PC-9 (cell line): ENCODE results near the gene MRPL12. TPM values are rescaled to one million over a fixed set of nuclear protein-coding genes. Genes with fewer than 3 reads are reported as not detected.

Experiments
- BruUV-seq: library from RNA; stranded (reverse); fragments of 400-500 nt; replicated peaks from 2 replicates; lab custom pipeline; 2021; lab: Mats Ljungman, UMichigan
- CTCF ChIA-PET: fragments of 300-600 bp; sonication (Branson Sonifier 250); formaldehyde crosslinking; loops from one replicate; lab custom pipeline; 2022; ENCODE audit warnings: antibody characterized with exemption; lab: Charles Lee
- POLR2A ChIA-PET: fragments of 300-600 bp; sonication (Branson Sonifier 250); formaldehyde crosslinking; loops from one replicate; lab custom pipeline; 2022; ENCODE audit warnings: antibody characterized with exemption; ENCODE audit not compliant: unreplicated experiment; lab: Charles Lee
- DNase-seq, 2 experiments: peaks; one replicate each; pipeline versions ENCODE4 v3.0.0 to v3.0.0-alpha.2; 2015 to 2022; ENCODE audit warnings: mixed read lengths in 1 of 2
- H2AFZ ChIP-seq: fragments of 200-600 bp; sonication (generic); 2 replicates; pipeline ENCODE4 v1.8.1; 2017; ENCODE audit warnings: antibody characterized with exemption
- H3F3A ChIP-seq: fragments of 200-600 bp; sonication (generic); 2 replicates; pipeline ENCODE4 v1.8.1; 2017; ENCODE audit warnings: antibody characterized with exemption, mild to moderate bottlenecking, low read depth; ENCODE audit not compliant: insufficient read depth
- H3K27ac ChIP-seq: fragments of 200-600 bp; sonication (generic); 2 replicates; pipeline ENCODE4 v1.6.1; 2016; ENCODE audit warnings: mixed run types
- H3K27me3 ChIP-seq: fragments of 200-600 bp; sonication (generic); 2 replicates; pipeline ENCODE4 v1.6.1; 2016; ENCODE audit warnings: low read depth, mixed run types; ENCODE audit not compliant: insufficient read depth
- H3K36me3 ChIP-seq: fragments of 200-600 bp; sonication (generic); 2 replicates; pipeline ENCODE4 v1.6.1; 2016; ENCODE audit warnings: low read depth, mixed run types
- H3K4me1 ChIP-seq: fragments of 200-600 bp; sonication (generic); replicated peaks from 2 replicates; pipeline ENCODE4 v1.6.1; 2016; ENCODE audit warnings: mixed run types; ENCODE audit not compliant: insufficient read depth
- H3K4me2 ChIP-seq: fragments of 200-600 bp; sonication (generic); 2 replicates; pipeline ENCODE4 v1.6.1; 2017; ENCODE audit warnings: mixed run types
- H3K4me3 ChIP-seq: fragments of 200-600 bp; sonication (generic); 2 replicates; pipeline ENCODE4 v1.6.1; 2016; ENCODE audit warnings: mixed run types
- H3K79me2 ChIP-seq: fragments of 200-600 bp; sonication (generic); 2 replicates; pipeline ENCODE4 v1.6.1; 2017; ENCODE audit warnings: low read depth, mixed run types
- H3K9me2 ChIP-seq: fragments of 200-600 bp; sonication (generic); 2 replicates; pipeline ENCODE4 v1.8.1; 2017; ENCODE audit warnings: mild to moderate bottlenecking; ENCODE audit not compliant: insufficient read depth
- H3K9me3 ChIP-seq: fragments of 200-600 bp; sonication (generic); 2 replicates; pipeline ENCODE4 v1.8.1; 2016; ENCODE audit warnings: low read depth; ENCODE audit not compliant: insufficient read depth
- H4K20me1 ChIP-seq: fragments of 200-600 bp; sonication (generic); 2 replicates; pipeline ENCODE4 v1.8.1; 2017; ENCODE audit not compliant: insufficient read depth
- CTCF ChIP-seq: fragments of 200-600 bp; sonication (generic); conservative IDR thresholded peaks from 2 replicates; pipeline ENCODE4 v1.6.1; 2017; ENCODE audit warnings: mixed run types, antibody characterized with exemption, mild to moderate bottlenecking, moderate library complexity
- EZH2 ChIP-seq: fragments of 200-600 bp; sonication (generic); IDR thresholded peaks from 2 replicates; pipeline ENCODE4 v1.8.0; 2017; ENCODE audit warnings: antibody characterized with exemption, low read depth
- intact Hi-C: fragments of 100-400 bp; cut with micrococcal nuclease; formaldehyde crosslinking; loops from one replicate; pipeline ENCODE4 v1.10.0; 2022; ENCODE audit not compliant: unreplicated experiment
- total RNA-seq: library from RNA; stranded (reverse); gene quantifications from 2 replicates; pipeline ENCODE4 v1.2.3, GENCODE V29; 2021

MRPL12 gene
- total RNA-seq, 1 experiment from 2014 or later, result 98.6 TPM

- Histone ChIP-seq H3K36me3 (no peaks in the 10 kb centered on the region), H3K4me1 (peaks cover 24% of the 10 kb centered on the region), H3F3A (peaks cover 26% of the 10 kb centered on the region; the same call in 1 of the 2 replicates), H3K79me2 (peaks cover 27% of the 10 kb centered on the region), H3K27me3 (no peaks in the 10 kb centered on the region), H3K4me2 (peak within 1 kb of the TSS; percentile 88), H3K9me3 (no peaks in the 10 kb centered on the region), H4K20me1 (0 out of 2 replicates have a peak, but pooled peaks cover 3% of the 10 kb centered on the region), H3K9me2 (no peaks in the 10 kb centered on the region), H3K27ac (peak within 1 kb of the TSS; percentile 50), H2AFZ (no peak within 1 kb of the TSS), H3K4me3 (peak within 1 kb of the TSS; percentile 77)
- ChIA-PET CTCF (no interaction called here), POLR2A (interaction anchor here (0.6 to 0.7 kb wide), 3 partner anchors 9 to 365 kb away, joined by 3 to 18 read pairs (median 14); no protein-coding TSS in a partner anchor)
- intact Hi-C loops, result loop anchor here (2.0 to 5.0 kb wide), 2 partner anchors 75 to 149 kb away; partner anchors contain the start of genes NPLOC4, P4HB and TSPAN10
- no TSS peak for BruUV-seq
- TF ChIP-seq EZH2 (no peak), CTCF (no peak)
- peak; percentile 75 to 96 for DNase-seq
Observed at GRCh38 chr17:81711814-81712467, 8.8 kb downstream of the MRPL12 start, which contains the start of gene SLC25A10. TSS of gene SLC25A10 (plus strand) at chr17:81712284. CDS start at chr17:81712427, 143 bp downstream.

- H3K27ac ChIP-seq, result peak overlapping the region; percentile 46
- no peaks in the 10 kb centered on the region for H3K27me3 ChIP-seq
- H4K20me1 ChIP-seq, result 0 out of 2 replicates have a peak, but pooled peaks cover 3% of the 10 kb centered on the region
- H2AFZ ChIP-seq, result no peak overlapping the region
- peaks cover 24% of the 10 kb centered on the region for H3K4me1 ChIP-seq
- no peak for TF ChIP-seq CTCF
- TF ChIP-seq EZH2, result no peak
- H3K79me2 ChIP-seq, result peaks cover 27% of the 10 kb centered on the region
- intact Hi-C loops, result loop anchor here (1.0 to 5.0 kb wide), 3 partner anchors 10 to 148 kb away; partner anchors contain the start of genes NPLOC4, P4HB and TSPAN10
- no peaks in the 10 kb centered on the region for H3K9me2 ChIP-seq
- peak overlapping the region; percentile 77 for H3K4me3 ChIP-seq
- H3K9me3 ChIP-seq, result no peaks in the 10 kb centered on the region
- H3K4me2 ChIP-seq, result peak overlapping the region; percentile 88
- no peaks in the 10 kb centered on the region for H3K36me3 ChIP-seq
- ChIA-PET POLR2A (interaction anchor here (0.6 to 0.7 kb wide), 3 partner anchors 9 to 662 kb away, joined by 3 read pairs; no protein-coding TSS in a partner anchor), CTCF (no interaction called here)
- peaks cover 26% of the 10 kb centered on the region; the same call in 1 of the 2 replicates for H3F3A ChIP-seq
- no TSS peak for BruUV-seq
- DNase-seq, result peak in 1 of 2 experiments; percentile 64
Observed at GRCh38 chr17:81712468-81713003, 9.4 kb downstream of the MRPL12 start.

- CTCF ChIA-PET, result interaction anchor here (0.6 kb wide), 1 partner anchor 39 kb away, joined by 3 read pairs; no protein-coding TSS in a partner anchor
- Histone ChIP-seq H3K79me2 (peaks cover 27% of the 10 kb centered on the region), H3K9me2 (no peaks in the 10 kb centered on the region), H3K27ac (peak overlapping the region; percentile 46), H3K36me3 (no peaks in the 10 kb centered on the region), H2AFZ (no peak overlapping the region), H3K4me3 (peak overlapping the region; percentile 77), H3K4me1 (peaks cover 24% of the 10 kb centered on the region), H3K9me3 (no peaks in the 10 kb centered on the region), H3K27me3 (no peaks in the 10 kb centered on the region), H3F3A (peaks cover 28% of the 10 kb centered on the region; the same call in 1 of the 2 replicates), H4K20me1 (0 out of 2 replicates have a peak, but pooled peaks cover 3% of the 10 kb centered on the region), H3K4me2 (peak overlapping the region; percentile 88)
- intact Hi-C loops, result loop anchor here (1.0 to 5.0 kb wide), 3 partner anchors 9 to 148 kb away; partner anchors contain the start of genes NPLOC4, P4HB and TSPAN10
- POLR2A ChIA-PET, result interaction anchor here (0.6 to 0.7 kb wide), 3 partner anchors 81 to 663 kb away, joined by 3 to 10 read pairs (median 3); no protein-coding TSS in a partner anchor
- TF ChIP-seq CTCF (no peak), EZH2 (no peak)
- peak; percentile 58 to 61 for DNase-seq
- TSS peak; percentile 25 for BruUV-seq
Observed at GRCh38 chr17:81713004-81713555, 9.9 kb downstream of the MRPL12 start.
